Measurements from ENCODE around the gene CPT1A.

DNA sequence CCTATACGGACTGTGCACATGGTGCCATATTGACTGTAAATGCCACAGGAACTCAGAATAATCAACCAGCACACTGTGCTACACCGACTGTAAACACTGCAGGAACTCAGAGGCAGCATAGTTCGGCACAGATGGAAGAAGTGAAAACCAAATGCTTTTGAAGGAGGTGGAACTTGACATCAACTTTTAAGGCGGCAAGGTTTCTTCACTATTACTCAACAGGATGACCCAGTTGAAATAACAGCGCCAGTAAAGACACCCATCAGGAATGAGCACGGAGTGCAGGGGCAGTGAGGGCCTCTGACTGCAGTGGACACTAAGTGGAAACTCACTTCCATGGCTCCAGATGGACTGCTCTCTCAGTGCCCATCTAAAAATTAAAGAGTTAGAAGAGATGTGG is 106.1 kb downstream of the CPT1A start:
- TF ChIP-seq CTCF (IDR thresholded peaks at IDR 0.05 in 4 of 5, conservative IDR thresholded peaks at IDR 0.05 in 1 of 5): no peak
- TF ChIP-seq POLR2A (IDR thresholded peaks at IDR 0.05): no peak
